Fibroblast of the aortic adventitia (primary cell): ENCODE results near the gene GEMIN8. TPM values are rescaled to one million over a fixed set of nuclear protein-coding genes. Genes with fewer than 3 reads are reported as not detected.

Experiments used
- DNase-seq: peaks from one replicate; pipeline ENCODE4 v3.0.0-alpha.2; 2010; ENCODE audit warnings: low read depth
- H3K4me3 ChIP-seq: 2 replicates; pipeline ENCODE4 v1.5.1; 2011; ENCODE audit warnings: low read depth, mild to moderate bottlenecking, control low read depth, low read length, moderate library complexity
- CTCF ChIP-seq: IDR thresholded peaks from 2 replicates; pipeline ENCODE4 v1.5.1; 2011; ENCODE audit warnings: mild to moderate bottlenecking, low read length, control low read depth, inconsistent platforms; ENCODE audit not compliant: insufficient read depth
- total RNA-seq: library from RNA; depleted of rRNA; stranded (reverse); fragments of >200 nt; gene quantifications from 2 replicates; pipeline ENCODE4 v1.2.3, GENCODE V29; 2012; ENCODE audit warnings: low replicate concordance

The GEMIN8 gene
- total RNA-seq, 1 donor, result 16.6 TPM

GRCh38 chrX:14032406-14032805 is 2.7 kb upstream of the GEMIN8 start:
- peak; percentile 84 for DNase-seq
- H3K4me3 ChIP-seq, result no peak overlapping the region

GRCh38 chrX:14030174-14030530 is 460 bp upstream of the GEMIN8 start:
- TF ChIP-seq CTCF, result no peak
- DNase-seq, result peak; percentile 54
- peak overlapping the region; percentile 80 for H3K4me3 ChIP-seq

More at GRCh38 chrX:14032406-14032805, 2.7 kb upstream of the GEMIN8 start:
- peak; percentile 70 for TF ChIP-seq CTCF

- peak; percentile 9 for DNase-seq
- no peak for TF ChIP-seq CTCF
Measured at GRCh38 chrX:14029039-14029424, 660 bp downstream of the GEMIN8 start.

GRCh38 chrX:14028473-14028872 is 1.2 kb downstream of the GEMIN8 start:
- TF ChIP-seq CTCF, result no peak
- H3K4me3 ChIP-seq, result peak overlapping the region; percentile 23

More at GRCh38 chrX:14029039-14029424, 660 bp downstream of the GEMIN8 start:
- peak overlapping the region; percentile 80 for H3K4me3 ChIP-seq

GRCh38 chrX:14027511-14028019 is 2.1 kb downstream of the GEMIN8 start:
- no peak overlapping the region for H3K4me3 ChIP-seq
- no peak for TF ChIP-seq CTCF

More at GRCh38 chrX:14028473-14028872, 1.2 kb downstream of the GEMIN8 start:
- DNase-seq, result no peak

GRCh38 chrX:14027036-14027435 is 2.7 kb downstream of the GEMIN8 start:
- no peak for TF ChIP-seq CTCF
- DNase-seq, result no peak
- no peak overlapping the region for H3K4me3 ChIP-seq

More at GRCh38 chrX:14027511-14028019, 2.1 kb downstream of the GEMIN8 start:
- DNase-seq, result peak; percentile 75

GRCh38 chrX:14026121-14026520 is 3.6 kb downstream of the GEMIN8 start:
- H3K4me3 ChIP-seq, result no peak overlapping the region
- TF ChIP-seq CTCF, result no peak
- no peak for DNase-seq
